HG03025 (cell line): ENCODE measurements around the gene LARGE1.

ENCODE experiments used
- ATAC-seq: cut with Tn5 transposase; IDR thresholded peaks from one replicate; pipeline ENCODE4 v1.9.1; 2021; ENCODE audit warnings: mild to moderate bottlenecking, moderate library complexity; ENCODE audit not compliant: unreplicated experiment, low FRiP score

Gene LARGE1

GRCh38 chr22:33746501-33746928 lies 173.8 kb downstream of the LARGE1 start:
- ATAC-seq = no peak

DNA sequence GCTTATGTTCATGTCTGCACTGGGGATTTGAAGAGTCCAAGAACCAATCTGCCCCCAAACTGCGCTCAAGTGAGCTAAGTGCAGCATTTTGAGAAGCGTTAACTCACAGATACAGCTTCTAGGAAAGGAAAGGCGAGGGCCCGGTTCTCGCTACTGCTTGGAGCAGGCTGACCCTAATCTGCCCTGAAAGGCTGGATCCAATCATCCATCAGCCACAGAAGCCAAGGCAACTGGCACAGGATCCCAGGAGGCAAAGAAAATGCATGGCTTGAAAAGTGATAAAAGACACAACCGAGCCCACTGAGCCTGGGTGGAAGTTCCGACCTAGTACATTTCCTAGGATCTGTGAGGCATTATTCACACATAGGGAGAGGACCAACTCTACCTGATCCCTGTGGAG lies 174.8 kb downstream of the LARGE1 start:
- ATAC-seq = no peak

GRCh38 chr22:33743756-33744155 lies 176.5 kb downstream of the LARGE1 start:
- ATAC-seq = no peak

GRCh38 chr22:33741025-33741424 lies 179.3 kb downstream of the LARGE1 start:
- ATAC-seq = no peak

DNA sequence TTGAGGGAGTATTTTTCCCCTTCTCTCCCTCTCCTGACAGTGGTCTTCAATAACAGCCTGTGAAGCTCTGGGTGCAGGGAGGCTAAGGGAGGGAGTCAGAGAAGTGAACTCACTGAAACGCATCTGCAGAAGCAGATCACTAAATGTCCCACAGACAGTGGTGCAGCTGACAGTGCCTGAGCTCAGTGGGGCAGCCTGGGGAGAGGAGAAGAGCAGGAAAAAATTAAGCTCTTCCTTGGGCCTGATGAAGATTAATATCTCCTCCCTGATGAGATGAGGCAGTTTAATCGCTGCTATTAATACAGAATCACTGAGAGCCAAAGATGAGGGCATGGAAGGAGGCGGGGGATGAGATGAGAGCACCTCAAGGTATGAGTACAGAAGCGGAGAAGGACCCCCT lies 180.8 kb downstream of the LARGE1 start:
- no peak for ATAC-seq

GRCh38 chr22:33737662-33738061 lies 182.6 kb downstream of the LARGE1 start:
- no peak for ATAC-seq

GRCh38 chr22:33735978-33736377 lies 184.3 kb downstream of the LARGE1 start:
- ATAC-seq = no peak

- no peak for ATAC-seq
Observed at GRCh38 chr22:33728847-33729246, 191.4 kb downstream of the LARGE1 start.

DNA sequence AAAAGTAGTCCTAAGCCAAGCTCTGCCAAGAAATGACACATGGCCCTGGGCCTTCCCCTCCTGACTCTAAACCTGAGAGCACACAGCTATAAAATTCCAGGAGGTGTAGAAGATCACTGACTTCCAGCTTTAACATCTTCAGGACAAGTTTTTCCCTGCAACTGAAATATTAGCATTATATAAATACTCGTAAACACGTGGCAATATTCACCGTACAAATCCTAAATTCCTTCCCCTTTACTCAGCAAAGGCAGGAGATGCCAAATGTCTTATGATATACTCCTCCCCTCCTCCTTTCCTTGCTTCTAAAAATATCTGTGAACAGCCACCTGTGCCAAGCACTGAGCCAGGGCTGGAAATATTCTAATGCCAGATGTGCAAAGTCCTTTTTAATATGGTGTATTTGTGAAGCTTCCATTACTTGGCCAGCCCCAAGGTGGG lies 194.0 kb downstream of the LARGE1 start:
- no peak for ATAC-seq

DNA sequence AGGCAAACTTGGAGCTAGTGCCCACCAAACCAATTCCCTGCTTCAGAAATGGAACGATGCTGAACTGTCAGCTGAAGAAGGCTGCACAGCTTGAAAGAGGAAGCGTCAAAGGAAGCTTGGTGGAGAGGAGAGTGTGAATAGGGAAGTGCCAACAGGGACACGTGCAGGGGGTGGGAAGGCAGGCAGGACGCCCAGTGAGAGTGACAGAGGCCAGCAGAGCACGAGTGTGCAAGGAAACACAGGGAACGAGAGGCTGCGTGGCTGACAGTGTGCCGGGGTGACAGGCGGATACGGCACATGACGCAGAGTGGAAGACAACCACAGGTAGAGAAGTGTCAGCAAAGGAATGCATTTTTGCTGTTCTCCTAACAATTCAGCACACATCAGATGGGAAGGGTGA lies 196.4 kb downstream of the LARGE1 start:
- ATAC-seq = no peak

DNA sequence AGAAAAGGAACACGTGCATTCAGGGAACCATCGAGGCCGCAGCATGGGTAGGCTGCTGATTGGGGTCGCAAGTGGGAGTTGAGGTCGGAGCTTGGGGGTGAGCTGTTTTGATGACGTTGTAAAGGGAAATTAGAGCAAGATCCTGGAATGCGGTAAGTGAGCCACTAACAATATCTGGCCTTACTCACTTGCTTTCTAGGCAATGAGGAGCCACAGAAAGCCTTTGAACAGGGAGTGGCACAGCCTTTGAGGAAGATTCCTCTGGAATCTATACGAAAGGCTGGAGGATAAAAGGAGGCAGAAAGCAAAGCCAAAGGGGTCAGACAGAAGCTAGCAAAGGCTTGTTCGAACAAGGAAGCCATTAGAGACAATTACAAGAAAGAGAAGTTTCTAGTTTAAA lies 197.5 kb downstream of the LARGE1 start:
- no peak for ATAC-seq

- no peak for ATAC-seq
Observed at GRCh38 chr22:33720166-33720878, 200.0 kb downstream of the LARGE1 start.

- no peak for ATAC-seq
Observed at GRCh38 chr22:33717694-33718396, 202.4 kb downstream of the LARGE1 start.

DNA sequence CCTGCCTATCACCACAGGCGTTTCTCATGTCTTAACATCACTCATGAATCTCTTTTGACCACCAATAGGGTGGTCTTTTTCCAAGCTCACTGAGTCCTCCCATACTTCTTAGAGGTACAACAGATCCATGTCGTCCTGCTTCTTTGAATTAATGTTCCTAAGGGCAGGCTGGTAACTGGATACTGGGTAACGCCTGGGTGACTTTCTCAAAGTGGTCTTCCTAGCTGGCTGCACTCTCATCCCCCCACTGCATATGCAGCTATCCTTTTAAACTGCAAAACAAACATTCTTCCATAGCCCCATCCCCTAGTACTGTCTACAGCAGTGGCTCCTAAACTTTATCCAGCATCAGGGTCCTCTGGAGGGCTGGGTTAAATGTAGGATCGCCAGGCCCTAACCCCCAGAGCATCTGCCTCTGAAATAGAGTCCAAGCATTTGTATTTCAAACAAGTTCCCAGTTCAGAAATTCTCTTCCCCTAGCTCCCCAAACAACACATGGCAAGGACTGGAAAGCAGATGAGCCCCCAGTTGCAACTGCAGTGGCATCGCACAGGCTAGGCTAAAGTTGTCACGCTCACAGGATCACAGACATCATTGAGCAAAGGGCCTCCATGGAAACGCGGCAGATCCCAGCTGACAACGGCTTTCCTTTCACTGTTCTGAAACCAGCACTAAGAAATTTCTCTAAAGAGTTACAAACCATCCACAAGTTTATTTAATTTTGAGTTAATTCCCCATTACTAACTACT lies 204.9 kb downstream of the LARGE1 start:
- ATAC-seq = no peak

- ATAC-seq = no peak
Observed at GRCh38 chr22:33710326-33710725, 209.9 kb downstream of the LARGE1 start.

- ATAC-seq = no peak
Observed at GRCh38 chr22:33707581-33707980, 212.7 kb downstream of the LARGE1 start.

DNA sequence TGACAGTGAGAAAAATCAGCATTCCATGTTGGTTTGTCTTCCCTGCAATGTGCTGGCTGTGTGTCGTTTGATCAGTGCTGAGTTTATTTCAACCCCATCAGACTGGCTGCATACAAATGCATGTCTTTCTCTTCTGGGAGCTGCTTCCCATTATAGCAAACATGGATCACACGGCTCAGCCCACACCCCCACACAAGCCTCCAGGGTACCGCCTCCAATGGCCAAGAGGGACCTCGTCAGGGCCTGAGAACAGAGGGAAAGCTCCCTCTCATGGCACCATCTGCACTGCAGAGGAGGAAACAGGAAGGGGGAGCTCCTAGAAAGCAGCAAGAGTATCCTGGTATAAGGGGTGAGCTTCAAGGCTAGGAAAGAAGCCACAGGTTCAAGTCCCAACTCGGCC lies 214.2 kb downstream of the LARGE1 start:
- no peak for ATAC-seq

DNA sequence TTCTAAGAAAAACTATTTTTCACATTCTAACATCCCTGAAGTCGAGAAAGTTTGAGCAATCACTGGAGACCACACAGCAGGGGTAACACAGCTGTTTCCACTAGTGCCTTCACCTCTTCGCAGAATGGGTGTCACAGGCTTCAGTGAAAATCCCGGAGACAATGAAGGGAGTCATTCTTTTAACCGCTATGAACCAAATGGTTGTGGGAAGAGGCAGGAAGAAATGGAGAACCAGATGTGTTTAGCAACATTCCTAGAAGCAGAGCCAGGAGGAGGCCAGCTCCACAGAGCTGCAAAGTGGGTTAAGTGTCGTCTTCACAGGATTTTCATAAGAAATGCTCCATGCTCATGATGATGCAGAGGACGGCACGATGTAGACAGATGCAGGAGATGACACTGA lies 221.1 kb downstream of the LARGE1 start:
- ATAC-seq = no peak

GRCh38 chr22:33697640-33698039 lies 222.6 kb downstream of the LARGE1 start:
- ATAC-seq = no peak

DNA sequence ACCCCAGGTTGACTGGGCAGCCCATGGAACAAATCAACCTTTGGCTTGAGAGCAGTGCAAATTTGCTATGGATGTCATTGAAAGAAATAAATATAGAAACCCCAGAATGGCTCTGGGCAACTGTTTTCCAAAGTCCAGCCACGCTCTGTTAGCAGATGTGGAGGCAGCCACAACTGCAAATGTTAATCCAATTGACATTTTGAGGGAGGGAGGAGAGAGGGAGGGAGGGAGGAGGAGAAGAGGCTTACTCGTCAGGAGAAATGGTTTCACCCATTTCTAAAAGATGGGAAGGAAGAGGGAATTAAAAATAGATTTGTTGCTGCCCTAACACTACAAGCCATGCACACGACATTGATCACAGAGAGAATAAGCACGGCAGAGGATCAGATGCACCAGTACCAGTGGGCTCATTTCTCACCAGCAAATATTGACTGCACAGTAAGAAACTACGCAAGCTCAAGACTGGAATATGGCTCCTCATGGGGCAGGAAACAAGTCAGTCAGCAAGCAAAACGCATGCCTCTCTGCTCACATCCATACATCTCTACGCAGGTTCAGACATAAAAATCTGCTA lies 229.1 kb downstream of the LARGE1 start:
- ATAC-seq = no peak

DNA sequence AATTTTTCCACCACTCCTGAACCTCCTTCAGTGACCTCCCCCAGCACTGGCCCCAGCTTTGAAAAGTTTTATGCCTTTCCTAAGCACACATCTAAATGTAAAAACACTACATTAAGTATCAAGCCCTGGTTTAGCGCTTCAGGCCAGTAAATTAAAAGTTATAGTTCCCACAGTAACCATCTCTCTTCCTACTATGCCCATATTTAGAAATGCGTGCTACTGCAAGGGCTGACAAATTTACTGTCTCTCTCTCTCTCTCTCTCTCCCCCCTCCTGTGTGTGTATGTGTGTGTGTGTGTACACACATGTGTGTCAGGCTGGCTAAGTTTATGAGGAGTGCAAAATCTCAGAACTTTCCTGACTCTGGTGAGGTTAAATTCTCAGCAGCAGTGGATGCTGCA lies 231.4 kb downstream of the LARGE1 start:
- no peak for ATAC-seq
